Activated B cell treated with CpG ODN at 0.5 μM for 24 hours (primary cell): ENCODE results near the gene KMT5B. TPM values are rescaled to one million over a fixed set of nuclear protein-coding genes. Genes with fewer than 3 reads are reported as not detected.

Experiments used
- ATAC-seq: fragments of 200-7000 bp; cut with Tn5 transposase; one replicate; pipeline ENCODE4 v1.10.0; 2021; ENCODE audit warnings: low read depth, mild to moderate bottlenecking, moderate library complexity
- CTCF ChIA-PET: fragments of 350-600 bp; sonication (Branson Sonifier 250); formaldehyde crosslinking; loops from one replicate; lab custom pipeline; 2021; ENCODE audit warnings: antibody characterized with exemption; lab: Charles Lee
- POLR2A ChIA-PET: fragments of 350-600 bp; sonication (Branson Sonifier 250); formaldehyde crosslinking; loops from one replicate; lab custom pipeline; 2021; ENCODE audit warnings: antibody characterized with exemption; lab: Charles Lee
- DNase-seq: peaks from one replicate; pipeline ENCODE4 v3.0.0; 2022
- H3K27ac Mint-ChIP-seq: one replicate; pipeline ENCODE4 v1.8.0; 2020; ENCODE audit warnings: mixed read lengths
- H3K27me3 Mint-ChIP-seq: one replicate; pipeline ENCODE4 v1.8.0; 2021; ENCODE audit warnings: mixed read lengths
- H3K36me3 Mint-ChIP-seq: one replicate; pipeline ENCODE4 v1.8.0; 2021; ENCODE audit warnings: low read depth, mixed read lengths
- H3K4me1 Mint-ChIP-seq: one replicate; pipeline ENCODE4 v1.8.0; 2021; ENCODE audit warnings: mixed read lengths
- H3K4me3 Mint-ChIP-seq: one replicate; pipeline ENCODE4 v1.8.0; 2020; ENCODE audit warnings: mild to moderate bottlenecking, mixed read lengths
- H3K9me3 Mint-ChIP-seq: one replicate; pipeline ENCODE4 v1.8.0; 2020; ENCODE audit warnings: mixed read lengths
- intact Hi-C: fragments of 100-400 bp; cut with micrococcal nuclease; formaldehyde crosslinking; loops from one replicate; pipeline ENCODE4 v1.15.1; 2024
- total RNA-seq: library from RNA; stranded (reverse); gene quantifications from 2 replicates; pipeline ENCODE4 v1.2.3, GENCODE V29; 2022
- TF ChIP-seq, protein P1 (sequence below): fragments of 200-600 bp; IDR thresholded peaks from one replicate; pipeline ENCODE4 v1.8.0; 2022; ENCODE audit warnings: antibody characterized with exemption, mild to moderate bottlenecking

The KMT5B gene
- total RNA-seq, 1 donor from 2014 or later = 68.3 TPM

- DNase-seq = no peak
- TF ChIP-seq, protein P1, sequence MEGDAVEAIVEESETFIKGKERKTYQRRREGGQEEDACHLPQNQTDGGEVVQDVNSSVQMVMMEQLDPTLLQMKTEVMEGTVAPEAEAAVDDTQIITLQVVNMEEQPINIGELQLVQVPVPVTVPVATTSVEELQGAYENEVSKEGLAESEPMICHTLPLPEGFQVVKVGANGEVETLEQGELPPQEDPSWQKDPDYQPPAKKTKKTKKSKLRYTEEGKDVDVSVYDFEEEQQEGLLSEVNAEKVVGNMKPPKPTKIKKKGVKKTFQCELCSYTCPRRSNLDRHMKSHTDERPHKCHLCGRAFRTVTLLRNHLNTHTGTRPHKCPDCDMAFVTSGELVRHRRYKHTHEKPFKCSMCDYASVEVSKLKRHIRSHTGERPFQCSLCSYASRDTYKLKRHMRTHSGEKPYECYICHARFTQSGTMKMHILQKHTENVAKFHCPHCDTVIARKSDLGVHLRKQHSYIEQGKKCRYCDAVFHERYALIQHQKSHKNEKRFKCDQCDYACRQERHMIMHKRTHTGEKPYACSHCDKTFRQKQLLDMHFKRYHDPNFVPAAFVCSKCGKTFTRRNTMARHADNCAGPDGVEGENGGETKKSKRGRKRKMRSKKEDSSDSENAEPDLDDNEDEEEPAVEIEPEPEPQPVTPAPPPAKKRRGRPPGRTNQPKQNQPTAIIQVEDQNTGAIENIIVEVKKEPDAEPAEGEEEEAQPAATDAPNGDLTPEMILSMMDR = no peak
- ATAC-seq = no peak
- ChIA-PET POLR2A (no interaction called here), CTCF (no interaction called here)
- no peak overlapping the region for H3K4me3 Mint-ChIP-seq
- H3K27ac Mint-ChIP-seq = no peak overlapping the region
- H3K9me3 Mint-ChIP-seq = no peaks in the 10 kb centered on the region
- H3K36me3 Mint-ChIP-seq = peaks cover 70% of the 10 kb centered on the region
- no peaks in the 10 kb centered on the region for H3K27me3 Mint-ChIP-seq
- H3K4me1 Mint-ChIP-seq = no peaks in the 10 kb centered on the region
- intact Hi-C loops = no loop called here
These were observed 45.6 kb downstream of the KMT5B start for GRCh38 chr11:68167474-68167873.

GRCh38 chr11:68166969-68167368, 46.1 kb downstream of the KMT5B start:
- no peaks in the 10 kb centered on the region for H3K4me1 Mint-ChIP-seq
- no peak for DNase-seq
- H3K4me3 Mint-ChIP-seq = no peak overlapping the region
- TF ChIP-seq, protein P1 = no peak
- ATAC-seq = no peak
- ChIA-PET POLR2A (no interaction called here), CTCF (no interaction called here)
- H3K36me3 Mint-ChIP-seq = peaks cover 70% of the 10 kb centered on the region
- intact Hi-C loops = no loop called here
- no peak overlapping the region for H3K27ac Mint-ChIP-seq
- H3K27me3 Mint-ChIP-seq = no peaks in the 10 kb centered on the region
- no peaks in the 10 kb centered on the region for H3K9me3 Mint-ChIP-seq

DNA sequence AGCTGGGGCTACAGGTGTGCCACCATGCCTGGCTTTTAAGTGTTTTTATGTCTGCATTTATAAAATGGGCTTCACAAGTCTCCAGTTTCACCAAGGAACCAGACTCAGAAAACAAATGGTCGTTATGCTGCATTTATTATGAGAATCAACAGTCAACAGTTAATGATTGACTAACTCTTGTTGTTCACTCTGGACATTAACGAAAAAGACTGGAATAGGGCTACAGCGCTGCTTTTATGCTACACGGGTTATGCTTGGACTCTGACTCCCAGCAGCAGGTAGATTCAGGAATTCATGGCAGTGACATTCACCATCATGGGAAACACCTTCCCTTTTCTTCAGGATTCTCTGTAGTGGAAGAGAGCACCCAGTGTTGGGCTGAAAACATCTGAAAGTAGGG, 47.5 kb downstream of the KMT5B start:
- intact Hi-C loops = no loop called here

GRCh38 chr11:68164437-68164836, 48.7 kb downstream of the KMT5B start:
- no peaks in the 10 kb centered on the region for H3K4me1 Mint-ChIP-seq
- POLR2A ChIA-PET = no interaction called here
- no peaks in the 10 kb centered on the region for H3K9me3 Mint-ChIP-seq
- CTCF ChIA-PET = no interaction called here
- no peak for ATAC-seq
- intact Hi-C loops = no loop called here
- no peak overlapping the region for H3K27ac Mint-ChIP-seq
- TF ChIP-seq, protein P1 = no peak
- no peaks in the 10 kb centered on the region for H3K27me3 Mint-ChIP-seq
- DNase-seq = no peak
- no peak overlapping the region for H3K4me3 Mint-ChIP-seq
- peaks cover 64% of the 10 kb centered on the region for H3K36me3 Mint-ChIP-seq

More for the DNA sequence above, 47.5 kb downstream of the KMT5B start:
- H3K4me3 Mint-ChIP-seq = no peak overlapping the region
- DNase-seq (no peak), ATAC-seq (no peak)
- H3K27ac Mint-ChIP-seq = no peak overlapping the region
- H3K36me3 Mint-ChIP-seq = peaks cover 69% of the 10 kb centered on the region
- H3K27me3 Mint-ChIP-seq = no peaks in the 10 kb centered on the region
- CTCF ChIA-PET = no interaction called here
- TF ChIP-seq, protein P1 = no peak
- H3K4me1 Mint-ChIP-seq = no peaks in the 10 kb centered on the region
- POLR2A ChIA-PET = interaction anchor here (0.7 kb wide), 1 partner anchor 37 kb away, joined by 4 read pairs; no protein-coding TSS in a partner anchor
- no peaks in the 10 kb centered on the region for H3K9me3 Mint-ChIP-seq

DNA sequence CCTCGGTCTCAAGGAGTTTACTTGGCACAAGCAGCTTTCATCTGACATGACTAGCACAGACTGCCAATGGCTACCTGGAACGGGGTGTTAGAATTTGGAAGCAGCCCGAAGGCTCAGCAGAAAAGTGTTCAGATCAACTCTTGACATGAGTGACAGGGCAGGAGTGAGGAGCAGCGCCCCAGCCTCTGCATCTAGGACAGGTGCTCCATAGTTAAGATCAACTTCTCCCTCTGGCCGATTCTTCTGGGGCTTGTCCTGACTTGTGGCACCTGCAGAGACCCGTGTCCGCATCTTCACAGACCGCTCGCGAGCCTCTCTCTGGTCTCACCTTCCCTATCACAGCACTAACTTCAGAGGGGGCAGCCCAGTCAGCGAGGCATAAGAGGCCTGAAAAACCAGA, 49.4 kb downstream of the KMT5B start:
- H3K4me3 Mint-ChIP-seq = no peak overlapping the region
- H3K27ac Mint-ChIP-seq = no peak overlapping the region
- CTCF ChIA-PET = no interaction called here
- peaks cover 63% of the 10 kb centered on the region for H3K36me3 Mint-ChIP-seq
- no peaks in the 10 kb centered on the region for H3K9me3 Mint-ChIP-seq
- H3K27me3 Mint-ChIP-seq = no peaks in the 10 kb centered on the region
- H3K4me1 Mint-ChIP-seq = no peaks in the 10 kb centered on the region
- intact Hi-C loops = no loop called here
- no peak for DNase-seq
- TF ChIP-seq, protein P1 = no peak
- ATAC-seq = no peak
- POLR2A ChIA-PET = no interaction called here
